Small intestine (tissue), 16 donors: ENCODE measurements around the gene CCDC32. TPM values are rescaled to one million over a fixed set of nuclear protein-coding genes. Genes with fewer than 3 reads are reported as not detected.

Source experiments
- DNase-seq, 2 donors: peaks; one replicate each; pipeline versions ENCODE4 v3.0.0 to v3.0.0-alpha.2; 2013
- FAIRE-seq: peaks from 2 replicates; lab custom pipeline; 2012; peaks lifted over from hg19 to GRCh38; lab: Jason Lieb, UNC
- H3K27ac ChIP-seq, 3 donors: one replicate each; pipeline ENCODE4 v1.5.1; 2013; ENCODE audit warnings: low read length in 2 of 3, mild to moderate bottlenecking in 2 of 3, control low read depth in 1 of 3, inconsistent platforms in 1 of 3, low read depth in 1 of 3, moderate library complexity in 1 of 3
- H3K27me3 ChIP-seq, 3 donors: one replicate each; pipeline ENCODE4 v1.6.1; 2013; ENCODE audit warnings: low read length in 3 of 3, inconsistent platforms in 1 of 3; ENCODE audit not compliant: control insufficient read depth in 3 of 3, insufficient read depth in 3 of 3
- H3K36me3 ChIP-seq, 3 donors: one replicate each; pipeline ENCODE4 v1.6.1; 2013; ENCODE audit warnings: low read length in 3 of 3, inconsistent platforms in 1 of 3, low read depth in 1 of 3, mild to moderate bottlenecking in 1 of 3, moderate library complexity in 1 of 3; ENCODE audit not compliant: control insufficient read depth in 3 of 3, insufficient read depth in 2 of 3
- H3K4me1 ChIP-seq, 3 donors: one replicate each; pipeline ENCODE4 v1.6.1; 2013; ENCODE audit warnings: low read length in 2 of 3, inconsistent platforms in 1 of 3, low read depth in 1 of 3, mild to moderate bottlenecking in 1 of 3, moderate library complexity in 1 of 3; ENCODE audit not compliant: control insufficient read depth in 3 of 3, insufficient read depth in 2 of 3
- H3K4me3 ChIP-seq, 3 donors: one replicate each; pipeline ENCODE4 v1.5.1; 2013; ENCODE audit warnings: low read length in 3 of 3, control low read depth in 1 of 3, inconsistent platforms in 1 of 3, low read depth in 1 of 3, mild to moderate bottlenecking in 1 of 3, moderate library complexity in 1 of 3
- H3K9me3 ChIP-seq, 2 donors: one replicate each; pipeline ENCODE4 v1.6.1; 2013; ENCODE audit warnings: low read depth in 1 of 2, low read length in 1 of 2; ENCODE audit not compliant: control insufficient read depth in 2 of 2, insufficient read depth in 1 of 2
- WGBS, 3 donors: extraction: QIAGEN DNeasy Blood & Tissue Kit; methylation state at CpG; one replicate each; pipeline ENCODE4 v1.1.7; 2013; 5-methylcytosine and 5-hydroxymethylcytosine counted together
- long read RNA-seq, 10 donors: transcript quantifications; one replicate each; lab custom pipeline, GENCODE V29; 2026
- polyA plus RNA-seq, 4 donors: library from polyadenylated mRNA; stranded (reverse) in 3 of 4; unstranded in 1 of 4; fragments of 200-250 nt in 3 of 4; fragments of 120-200 nt in 1 of 4; gene quantifications; one replicate each; pipeline versions ENCODE4 v1.2.1 to v1.2.3, GENCODE V29; 2013
- donor health status: healthy with polysubstance abuse.
- donor health status: control.
- donor health status: control.
- donor health status: Bipolar disorder and iron deficiency.
- donor health status: healthy.

CCDC32 gene, protein sequence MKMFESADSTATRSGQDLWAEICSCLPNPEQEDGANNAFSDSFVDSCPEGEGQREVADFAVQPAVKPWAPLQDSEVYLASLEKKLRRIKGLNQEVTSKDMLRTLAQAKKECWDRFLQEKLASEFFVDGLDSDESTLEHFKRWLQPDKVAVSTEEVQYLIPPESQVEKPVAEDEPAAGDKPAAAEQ
- polyA plus RNA-seq, result 10 to 100 TPM; 22.3 to 35.5 (median 23.6) TPM
- long read RNA-seq, donor 1, result 0 reads
- long read RNA-seq, donor 2, transcript CCDC32-202 (4 exons, 1,519 nt), result major isoform, 6 of 6 reads
- long read RNA-seq, donor 2, partial matches to known transcripts, result 0 of 6 reads
- long read RNA-seq, donor 2, other reads (novel, unspliced or antisense), result 0 of 6 reads
- long read RNA-seq, donor 3, partial matches to known transcripts, result 0 of 4 reads
- long read RNA-seq, donor 3, other reads (novel, unspliced or antisense), result 0 of 4 reads
- long read RNA-seq, donor 4, result 0 reads
- long read RNA-seq, donor 5, partial matches to known transcripts, result 0 of 3 reads
- long read RNA-seq, donor 5, other reads (novel, unspliced or antisense), result 0 of 3 reads
- long read RNA-seq, donor 6, partial matches to known transcripts, result 0 of 4 reads
- long read RNA-seq, donor 6, other reads (novel, unspliced or antisense), result 0 of 4 reads
- long read RNA-seq, donor 7, transcript CCDC32-202 (4 exons, 1,519 nt), result major isoform, 7 of 16 reads
- long read RNA-seq, donor 7, partial matches to known transcripts, result 8 of 16 reads
- long read RNA-seq, donor 7, other reads (novel, unspliced or antisense), result 0 of 16 reads
- long read RNA-seq, donor 8, partial matches to known transcripts, result 0 of 1 reads
- long read RNA-seq, donor 8, other reads (novel, unspliced or antisense), result 0 of 1 reads
- long read RNA-seq, donor 9, partial matches to known transcripts, result 0 of 4 reads
- long read RNA-seq, donor 9, other reads (novel, unspliced or antisense), result 0 of 4 reads
- long read RNA-seq, donor 10, transcript CCDC32-202 (4 exons, 1,519 nt), result major isoform, 5 of 10 reads
- long read RNA-seq, donor 10, partial matches to known transcripts, result 0 of 10 reads
- long read RNA-seq, donor 10, other reads (novel, unspliced or antisense), result 5 of 10 reads

DNA sequence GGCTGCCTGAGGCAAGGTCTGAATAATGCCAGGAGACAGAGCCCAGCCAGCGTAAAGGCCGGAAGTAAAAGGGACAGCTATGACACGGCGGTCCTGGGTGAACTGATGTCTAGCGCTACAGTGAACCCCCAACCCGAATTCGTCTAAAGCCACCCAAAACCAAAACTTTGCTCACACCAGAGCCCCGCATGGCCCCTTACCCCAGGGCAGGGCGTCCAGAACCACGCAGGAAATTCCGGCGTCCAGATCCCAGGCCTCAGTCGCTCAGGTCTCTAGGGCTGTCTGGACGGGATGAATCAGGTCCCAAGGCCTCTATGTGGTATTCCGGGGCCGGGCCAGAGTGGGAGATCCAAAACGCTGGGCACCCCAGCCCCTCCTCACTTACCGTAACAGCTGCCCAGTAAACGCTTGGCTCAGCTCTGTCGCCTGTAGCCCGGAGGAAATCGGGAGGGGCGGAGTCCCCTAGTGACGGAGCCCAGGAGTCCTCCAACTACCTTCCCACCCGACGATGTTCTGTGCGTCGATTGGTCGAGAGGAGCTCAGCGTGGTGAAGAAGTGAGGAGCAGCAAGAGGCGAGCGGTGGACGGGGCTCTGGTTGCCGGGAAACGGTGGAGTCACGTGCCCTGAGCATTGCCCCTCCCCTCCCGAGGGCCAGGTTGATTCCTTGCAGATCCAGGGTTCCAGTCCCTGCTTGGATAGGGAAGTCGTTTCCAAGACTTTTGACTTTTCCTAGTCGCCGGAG lies at the start of gene CCDC32:
TSS of gene CCDC32 (minus strand) at position 452 of the 742 bp plus-strand sequence. CDS start 2,027 bp downstream, outside the sequence.
- H3K4me1 ChIP-seq, result peaks cover 0 to 3% (median 2%) of the 10 kb centered on the region in 3 donors
- H3K36me3 ChIP-seq, result peaks cover 0 to 9% (median 4%) of the 10 kb centered on the region in 3 donors
- peak within 1 kb of the TSS; percentile 74 to 82 (median 75) for H3K4me3 ChIP-seq
- H3K27ac ChIP-seq, result peak within 1 kb of the TSS; percentile 90 to 95 (median 92)
- 0% methylated on average over 40 of the region's 40 CpGs for WGBS, 3 donors
- H3K9me3 ChIP-seq, result no peaks in the 10 kb centered on the region
- no peak for FAIRE-seq
- peaks cover 0 to 3% (median 0%) of the 10 kb centered on the region in 3 donors for H3K27me3 ChIP-seq
- DNase-seq, result peak; percentile 98 to 100

GRCh38 chr15:40613080-40613479 lies 48.2 kb upstream of the CCDC32 start:
- DNase-seq (no peak), FAIRE-seq (no peak)
- Histone ChIP-seq H3K27ac (no peak overlapping the region), H3K36me3 (peaks cover 0 to 6% (median 0%) of the 10 kb centered on the region in 3 donors), H3K27me3 (no peaks in the 10 kb centered on the region), H3K4me1 (no peaks in the 10 kb centered on the region), H3K4me3 (no peak overlapping the region), H3K9me3 (no peaks in the 10 kb centered on the region)
- WGBS, 3 donors, result 77 to 87% (median 85%) methylated on average over 5 of the region's 5 CpGs

DNA sequence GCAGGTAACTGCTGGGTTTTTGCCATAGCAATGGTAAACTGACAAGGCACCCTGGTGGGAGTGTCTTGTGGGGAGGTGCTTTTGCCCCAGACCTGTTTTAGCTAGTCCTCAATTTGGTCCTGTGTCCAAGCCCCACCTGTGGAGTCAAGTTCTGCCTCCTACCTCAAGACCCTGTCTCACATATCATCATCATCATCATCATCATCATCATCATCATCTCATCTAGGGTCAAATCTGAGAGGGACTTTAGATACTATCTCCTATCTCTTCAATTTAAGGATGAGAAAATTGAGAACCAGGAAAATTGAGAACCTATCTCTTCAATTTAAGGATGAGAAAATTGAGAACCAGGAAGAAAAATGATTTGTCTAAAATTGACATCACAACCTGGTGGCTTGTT lies 39.1 kb upstream of the CCDC32 start:
- Histone ChIP-seq H3K4me3 (no peak overlapping the region), H3K27me3 (no peaks in the 10 kb centered on the region), H3K9me3 (no peaks in the 10 kb centered on the region), H3K36me3 (peaks cover 0 to 8% (median 0%) of the 10 kb centered on the region in 3 donors), H3K27ac (no peak overlapping the region), H3K4me1 (no peaks in the 10 kb centered on the region)
- FAIRE-seq (no peak), DNase-seq (no peak)

- Histone ChIP-seq H3K27ac (no peak overlapping the region), H3K36me3 (peaks cover 0 to 2% (median 0%) of the 10 kb centered on the region in 3 donors), H3K4me3 (no peak overlapping the region), H3K27me3 (no peaks in the 10 kb centered on the region), H3K9me3 (no peaks in the 10 kb centered on the region), H3K4me1 (no peaks in the 10 kb centered on the region)
- no peak for DNase-seq
- no peak for FAIRE-seq
- WGBS, 3 donors, result 89 to 92% (median 92%) methylated on average over 12 of the region's 12 CpGs
Measured at GRCh38 chr15:40600956-40601355, 36.1 kb upstream of the CCDC32 start.

DNA sequence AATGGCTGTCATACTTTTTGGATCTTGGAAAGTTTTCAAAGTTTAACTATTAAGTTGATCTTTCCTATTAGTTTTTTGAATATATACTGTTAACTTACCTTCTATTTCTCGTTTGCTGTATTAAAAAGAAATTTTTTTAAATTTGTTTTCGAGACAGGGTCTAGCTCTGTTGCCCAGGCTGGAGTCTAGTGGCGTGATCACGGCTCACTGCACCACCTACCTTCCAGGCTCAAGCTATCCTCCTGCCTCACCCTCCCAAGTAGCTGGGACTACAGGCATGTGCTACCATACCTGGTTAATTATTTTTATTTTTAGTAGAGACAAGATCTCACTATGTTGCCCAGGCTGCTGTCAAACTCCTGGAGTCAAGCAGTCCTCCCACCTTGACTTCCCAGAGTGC lies 33.8 kb upstream of the CCDC32 start:
- 75 to 95% (median 85%) methylated on average over 4 of the region's 4 CpGs for whole genome bisulfite sequencing, 3 donors
- Histone ChIP-seq H3K4me3 (no peak overlapping the region), H3K36me3 (peaks cover 0 to 2% (median 0%) of the 10 kb centered on the region in 3 donors), H3K4me1 (peaks cover 0 to 5% (median 0%) of the 10 kb centered on the region in 3 donors), H3K9me3 (no peaks in the 10 kb centered on the region), H3K27ac (no peak overlapping the region), H3K27me3 (no peaks in the 10 kb centered on the region)
- DNase-seq (no peak), FAIRE-seq (no peak)

- DNase-seq (no peak), FAIRE-seq (no peak)
- Histone ChIP-seq H3K4me1 (peaks cover 0 to 5% (median 0%) of the 10 kb centered on the region in 3 donors), H3K9me3 (no peaks in the 10 kb centered on the region), H3K27me3 (no peaks in the 10 kb centered on the region), H3K36me3 (no peaks in the 10 kb centered on the region), H3K4me3 (no peak overlapping the region), H3K27ac (no peak overlapping the region)
- WGBS, 3 donors, result 61 to 76% (median 70%) methylated on average over 3 of the region's 3 CpGs
Measured at GRCh38 chr15:40598126-40598525, 33.3 kb upstream of the CCDC32 start.

GRCh38 chr15:40597024-40597423 lies 32.2 kb upstream of the CCDC32 start:
- no peak overlapping the region for H3K27ac ChIP-seq
- WGBS, 3 donors, result 95 to 100% (median 97%) methylated on average over 2 of the region's 2 CpGs
- H3K9me3 ChIP-seq, result no peaks in the 10 kb centered on the region
- peaks cover 0 to 5% (median 0%) of the 10 kb centered on the region in 3 donors for H3K4me1 ChIP-seq
- DNase-seq (no peak), FAIRE-seq (no peak)
- H3K4me3 ChIP-seq, result no peak overlapping the region
- no peaks in the 10 kb centered on the region for H3K36me3 ChIP-seq
- H3K27me3 ChIP-seq, result no peaks in the 10 kb centered on the region
